ENCODE measurements around the gene ASB15.

The ASB15 gene

GRCh38 chr7:123666492-123666891 lies 64.9 kb downstream of the ASB15 start:
- DNase-seq (ENCODE audit: low read depth): no peak
- no peak overlapping the region for H3K4me3 ChIP-seq (replicated peaks; ENCODE audit: low read depth, low read length)
- TF ChIP-seq CTCF (IDR thresholded peaks at IDR 0.05; ENCODE audit: low read length, missing control alignments): no peak

GRCh38 chr7:123669485-123669884 lies 67.9 kb downstream of the ASB15 start:
- no peak for TF ChIP-seq CTCF (IDR thresholded peaks at IDR 0.05; ENCODE audit: low read length, missing control alignments)
- DNase-seq (ENCODE audit: low read depth): no peak
- H3K4me3 ChIP-seq (replicated peaks; ENCODE audit: low read depth, low read length): no peak overlapping the region

GRCh38 chr7:123673137-123673732 lies 71.6 kb downstream of the ASB15 start:
- no peak for DNase-seq (ENCODE audit: low read depth)
- H3K4me3 ChIP-seq (replicated peaks; ENCODE audit: low read depth, low read length): no peak overlapping the region
- no peak for TF ChIP-seq CTCF (IDR thresholded peaks at IDR 0.05; ENCODE audit: low read length, missing control alignments)

DNA sequence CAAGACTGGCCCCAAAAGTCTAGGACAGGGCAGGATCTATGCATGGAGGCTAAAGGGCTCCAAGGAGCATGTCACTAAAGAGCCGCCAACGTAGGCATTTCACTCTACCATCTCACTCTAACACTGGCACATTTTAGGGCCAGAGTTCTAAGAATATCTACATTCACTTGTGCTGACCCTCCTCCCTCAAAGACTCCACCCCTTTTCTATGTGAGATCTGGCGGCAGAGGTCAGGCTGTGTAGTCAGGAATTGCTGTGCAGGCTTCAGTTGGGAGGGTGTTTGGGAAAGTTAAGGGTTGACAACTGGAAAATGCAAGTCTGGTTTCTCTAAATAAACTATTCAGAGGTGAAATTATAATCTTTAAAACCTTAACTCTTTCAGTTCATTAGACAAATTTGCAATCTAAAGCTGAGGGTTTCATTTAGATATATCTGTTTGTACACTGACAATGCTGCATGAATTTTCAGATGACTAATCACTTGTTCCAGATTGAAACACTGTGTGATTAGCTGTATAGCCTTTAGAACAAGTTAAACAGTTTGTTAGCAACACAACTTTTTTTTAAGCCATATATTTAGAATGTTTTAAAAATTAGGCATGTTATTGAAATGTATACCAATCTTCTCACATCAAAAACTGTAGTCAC lies 72.3 kb downstream of the ASB15 start:
- H3K4me3 ChIP-seq (replicated peaks; ENCODE audit: low read depth, low read length): no peak overlapping the region
- no peak for DNase-seq (ENCODE audit: low read depth)
- no peak for TF ChIP-seq CTCF (IDR thresholded peaks at IDR 0.05; ENCODE audit: low read length, missing control alignments)

GRCh38 chr7:123674399-123675180 lies 73.0 kb downstream of the ASB15 start:
- DNase-seq (ENCODE audit: low read depth): no peak
- no peak for TF ChIP-seq CTCF (IDR thresholded peaks at IDR 0.05; ENCODE audit: low read length, missing control alignments)
- H3K4me3 ChIP-seq (replicated peaks; ENCODE audit: low read depth, low read length): no peak overlapping the region

- H3K4me3 ChIP-seq (replicated peaks; ENCODE audit: low read depth, low read length): no peak overlapping the region
- peak; percentile 69 for DNase-seq (ENCODE audit: low read depth)
- no peak for TF ChIP-seq CTCF (IDR thresholded peaks at IDR 0.05; ENCODE audit: low read length, missing control alignments)
Observed at GRCh38 chr7:123675181-123675473, 73.5 kb downstream of the ASB15 start.

Data from fibroblast of pulmonary artery (primary cell).